Liver (tissue), 9 donors: ENCODE measurements around the gene HS6ST3. TPM values are rescaled to one million over a fixed set of nuclear protein-coding genes. Genes with fewer than 3 reads are reported as not detected.

ENCODE experiments used
- DNase-seq: peaks from one replicate; pipeline ENCODE4 v3.0.0-alpha.2; 2017; ENCODE audit warnings: low spot score
- H3K27ac ChIP-seq, 2 donors: one replicate each; pipeline ENCODE4 v1.7.0; 2013; ENCODE audit warnings: inconsistent platforms in 2 of 2, low read length in 2 of 2, control low read depth in 1 of 2, low read depth in 1 of 2, mild to moderate bottlenecking in 1 of 2
- H3K27me3 ChIP-seq, 4 donors: one replicate each; pipeline versions ENCODE4 v1.6.1 to v1.7.0; 2013; ENCODE audit warnings: low read length in 3 of 4, inconsistent platforms in 1 of 4, mild to moderate bottlenecking in 1 of 4, moderate library complexity in 1 of 4; ENCODE audit not compliant: control insufficient read depth in 4 of 4, insufficient read depth in 4 of 4
- H3K36me3 ChIP-seq, 4 donors: one replicate each; pipeline versions ENCODE4 v1.6.1 to v1.7.0; 2013; ENCODE audit warnings: low read length in 3 of 4, mild to moderate bottlenecking in 3 of 4, low read depth in 1 of 4, moderate library complexity in 1 of 4; ENCODE audit not compliant: control insufficient read depth in 4 of 4, insufficient read depth in 3 of 4
- H3K4me1 ChIP-seq, 4 donors: one replicate each; pipeline versions ENCODE4 v1.6.1 to v1.7.0; 2013; ENCODE audit warnings: low read length in 3 of 4, mild to moderate bottlenecking in 3 of 4, moderate library complexity in 1 of 4; ENCODE audit not compliant: control insufficient read depth in 4 of 4, insufficient read depth in 4 of 4
- H3K4me3 ChIP-seq, 3 donors: one replicate each; pipeline versions ENCODE4 v1.6.1 to v1.7.0; 2013; ENCODE audit warnings: low read length in 3 of 3, control low read depth in 1 of 3, low read depth in 1 of 3, mild to moderate bottlenecking in 1 of 3
- H3K9ac ChIP-seq, 2 donors: one replicate each; pipeline ENCODE4 v1.7.0; 2013; ENCODE audit warnings: low read length in 2 of 2, mild to moderate bottlenecking in 2 of 2, moderate library complexity in 2 of 2, control low read depth in 1 of 2, low read depth in 1 of 2
- H3K9me3 ChIP-seq, 4 donors: one replicate each; pipeline versions ENCODE4 v1.6.1 to v1.7.0; 2013; ENCODE audit warnings: low read length in 3 of 4; ENCODE audit not compliant: control insufficient read depth in 4 of 4
- ATF3 ChIP-seq: IDR thresholded peaks from 2 replicates; pipeline ENCODE4 v1.6.1; 2016; ENCODE audit warnings: antibody characterized with exemption
- CTCF ChIP-seq: fragments of 150-350 bp; IDR thresholded peaks from 2 replicates; pipeline ENCODE4 v1.5.1; 2017; ENCODE audit warnings: improper control_type of control experiment, low read depth, low read length; ENCODE audit not compliant: missing input control
- EGR1 ChIP-seq, 2 donors: IDR thresholded peaks; 2 replicates each; pipeline ENCODE4 v1.6.1; 2016 to 2018; ENCODE audit warnings: antibody characterized with exemption in 2 of 2, low read depth in 2 of 2
- FOXA1 ChIP-seq: IDR thresholded peaks from 2 replicates; pipeline ENCODE4 v1.6.1; 2016; ENCODE audit warnings: antibody characterized with exemption
- FOXA2 ChIP-seq: IDR thresholded peaks from 2 replicates; pipeline ENCODE4 v1.6.1; 2016; ENCODE audit warnings: antibody characterized with exemption
- GABPA ChIP-seq, 2 donors: IDR thresholded peaks in 1 of 2; conservative IDR thresholded peaks in 1 of 2; 2 replicates each; pipeline ENCODE4 v1.6.1; 2016; ENCODE audit warnings: antibody characterized with exemption in 2 of 2, mild to moderate bottlenecking in 1 of 2, moderate library complexity in 1 of 2
- HNF4A ChIP-seq, 2 donors: conservative IDR thresholded peaks; 2 replicates each; pipeline ENCODE4 v1.6.1; 2016; ENCODE audit warnings: antibody characterized with exemption in 2 of 2, mild to moderate bottlenecking in 2 of 2
- HNF4G ChIP-seq: IDR thresholded peaks from 2 replicates; pipeline ENCODE4 v1.6.1; 2016; ENCODE audit warnings: antibody characterized with exemption
- JUND ChIP-seq, 2 donors: IDR thresholded peaks; 2 replicates each; pipeline ENCODE4 v1.6.1; 2016; ENCODE audit warnings: antibody characterized with exemption in 2 of 2
- MAX ChIP-seq: IDR thresholded peaks from 2 replicates; pipeline ENCODE4 v1.6.1; 2016; ENCODE audit warnings: antibody characterized with exemption
- NR2F2 ChIP-seq: IDR thresholded peaks from 2 replicates; pipeline ENCODE4 v1.6.1; 2016; ENCODE audit warnings: antibody characterized with exemption
- RAD21 ChIP-seq, 2 donors: IDR thresholded peaks; 2 replicates each; pipeline ENCODE4 v1.6.1; 2016; ENCODE audit warnings: antibody characterized with exemption in 2 of 2, mild to moderate bottlenecking in 2 of 2
- REST ChIP-seq: IDR thresholded peaks from 2 replicates; pipeline ENCODE4 v1.6.1; 2016; ENCODE audit warnings: antibody characterized with exemption, mild to moderate bottlenecking
- RXRA ChIP-seq, 2 donors: IDR thresholded peaks; 2 replicates each; pipeline ENCODE4 v1.6.1; 2017 to 2018; ENCODE audit warnings: antibody characterized with exemption in 2 of 2, mild to moderate bottlenecking in 1 of 2
- SP1 ChIP-seq: IDR thresholded peaks from 2 replicates; pipeline ENCODE4 v1.6.1; 2018; ENCODE audit warnings: antibody characterized with exemption, mild to moderate bottlenecking
- TAF1 ChIP-seq: conservative IDR thresholded peaks from 2 replicates; pipeline ENCODE4 v1.6.1; 2016; ENCODE audit warnings: antibody characterized with exemption, mild to moderate bottlenecking
- YY1 ChIP-seq: IDR thresholded peaks from 2 replicates; pipeline ENCODE4 v1.6.1; 2016; ENCODE audit warnings: antibody characterized with exemption, mild to moderate bottlenecking
- ZBTB33 ChIP-seq: IDR thresholded peaks from 2 replicates; pipeline ENCODE4 v1.6.1; 2016; ENCODE audit warnings: antibody characterized with exemption
- WGBS: extraction: QIAGEN DNeasy Blood & Tissue Kit; methylation state at CpG from one replicate; pipeline ENCODE4 v1.1.7; 2013; 5-methylcytosine and 5-hydroxymethylcytosine counted together
- polyA plus RNA-seq, 2 donors: library from polyadenylated mRNA; stranded (reverse) in 1 of 2; unstranded in 1 of 2; fragments of 200-250 nt in 1 of 2; fragments of >200 nt in 1 of 2; fragmentation: Nextera tagmentation in 1 of 2; extraction: Ambion mirVana in 1 of 2; gene quantifications; one replicate each; pipeline versions ENCODE4 v1.2.1 to v1.2.3, GENCODE V29; 2013 to 2015
- total RNA-seq, 2 donors: library from RNA; depleted of rRNA; stranded (reverse); fragments of >200 nt; gene quantifications; one replicate each; pipeline ENCODE4 v1.2.3, GENCODE V29; 2014
- donor health status: healthy.
- donor health status: healthy.
- donor health status: healthy.
- donor health status: healthy.
- donor health status: healthy.

The HS6ST3 gene
- total and polyA plus RNA-seq, 4 donors, result under 0.01 TPM; not detected in 3

GRCh38 chr13:96338030-96338429 lies 248.1 kb downstream of the HS6ST3 start (continued):
- TF ChIP-seq REST, result no peak

- Histone ChIP-seq H3K9me3 (no peaks in the 10 kb centered on the region), H3K27me3 (no peaks in the 10 kb centered on the region), H3K4me3 (no peak overlapping the region), H3K36me3 (no peaks in the 10 kb centered on the region), H3K9ac (no peak overlapping the region), H3K27ac (no peak overlapping the region), H3K4me1 (no peaks in the 10 kb centered on the region)
- DNase-seq, result no peak
- 85% methylated on average over 3 of the region's 3 CpGs for WGBS
- TF ChIP-seq HNF4G, result no peak
- no peak for TF ChIP-seq FOXA2
- no peak for TF ChIP-seq YY1
- TF ChIP-seq EGR1 (IDR thresholded peaks at IDR 0.05; ENCODE audit: low read depth in 2 of 2), result no peak
- no peak for TF ChIP-seq NR2F2
- no peak for TF ChIP-seq RAD21 (IDR thresholded peaks at IDR 0.05)
- no peak for TF ChIP-seq SP1
- TF ChIP-seq GABPA (IDR thresholded peaks at IDR 0.05 in 1 of 2, conservative IDR thresholded peaks at IDR 0.05 in 1 of 2), result no peak
- no peak for TF ChIP-seq MAX
- no peak for TF ChIP-seq JUND (IDR thresholded peaks at IDR 0.05)
- no peak for TF ChIP-seq CTCF
- TF ChIP-seq RXRA (IDR thresholded peaks at IDR 0.05), result no peak
- no peak for TF ChIP-seq ATF3
- TF ChIP-seq TAF1, result no peak
- no peak for TF ChIP-seq FOXA1
- no peak for TF ChIP-seq HNF4A (conservative IDR thresholded peaks at IDR 0.05)
- no peak for TF ChIP-seq ZBTB33
- no peak for TF ChIP-seq REST
These were observed 252.4 kb downstream of the HS6ST3 start for GRCh38 chr13:96342286-96342685.
